Stimulated activated CD4-positive, alpha-beta T cell treated with anti-CD3 and anti-CD28 coated beads, Interleukin-2, amount 100 ng/mL, for 24 hours (primary cell): Measurements from ENCODE around the gene BAIAP2.

Source experiments
- DNase-seq, 2 donors: peaks; one replicate each; pipeline ENCODE4 v3.0.0-alpha.2; 2020

BAIAP2 gene

GRCh38 chr17:81114351-81115093 lies 79.6 kb downstream of the BAIAP2 start:
- no peak for DNase-seq

DNA sequence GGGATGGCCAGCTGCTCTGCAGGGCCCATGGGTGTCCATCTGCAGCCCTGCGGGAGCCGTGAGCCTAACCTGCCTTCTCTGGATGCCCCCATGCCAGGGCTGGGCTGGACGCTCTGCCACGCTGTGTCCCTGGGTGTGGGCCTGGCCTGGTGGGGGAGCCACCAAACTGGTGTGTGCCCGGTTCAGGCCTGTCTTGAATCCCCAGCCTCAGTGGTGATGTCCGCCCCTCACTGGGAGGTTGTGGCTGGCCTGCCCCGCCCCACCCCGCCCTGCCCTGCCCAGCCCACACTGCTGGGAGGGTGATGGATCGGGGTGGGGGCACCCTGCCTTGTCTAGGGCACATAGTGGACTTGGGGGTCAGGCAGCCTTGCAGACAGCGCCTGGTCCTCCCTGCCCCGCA lies 80.3 kb downstream of the BAIAP2 start:
- DNase-seq = no peak

DNA sequence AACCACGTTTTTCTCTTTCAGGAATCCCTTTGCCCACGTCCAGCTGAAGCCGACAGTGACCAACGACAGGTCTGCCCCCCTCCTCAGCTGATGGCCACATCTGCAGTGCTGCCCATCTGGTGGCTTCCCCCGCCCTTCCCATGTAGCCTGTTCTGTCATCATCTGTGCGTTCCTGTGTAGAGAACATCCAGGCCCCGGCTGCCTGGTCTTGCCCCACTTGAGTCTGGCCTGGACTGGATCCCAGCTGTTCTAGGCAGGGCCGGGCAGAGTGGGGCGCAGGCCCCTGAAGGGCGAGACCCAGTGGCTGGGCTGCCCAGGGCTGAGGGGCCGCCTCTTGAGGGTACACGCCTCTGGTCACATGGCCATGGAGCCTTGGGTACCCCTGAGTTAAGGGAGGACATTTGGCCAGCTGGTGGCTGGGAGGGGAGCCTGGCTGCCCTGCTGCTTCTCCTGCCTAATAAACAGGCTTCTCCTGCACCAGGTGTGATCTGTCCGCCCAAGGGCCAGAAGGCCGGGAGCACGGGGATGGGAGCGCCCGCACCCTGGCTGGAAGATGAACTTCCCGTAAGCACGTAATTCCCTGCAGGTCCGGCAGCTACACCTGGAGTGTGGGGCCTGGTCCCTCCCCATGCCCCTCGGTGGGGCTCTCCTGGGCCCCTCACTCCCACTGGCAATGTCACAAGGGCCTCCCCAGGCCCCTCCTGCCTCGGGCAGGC lies 81.0 kb downstream of the BAIAP2 start:
- DNase-seq = no peak

- no peak for DNase-seq
These were observed 81.8 kb downstream of the BAIAP2 start for GRCh38 chr17:81116704-81117103.

- no peak for DNase-seq
These were observed 82.8 kb downstream of the BAIAP2 start for GRCh38 chr17:81117672-81118198.

- DNase-seq = no peak
These were observed 83.6 kb downstream of the BAIAP2 start for GRCh38 chr17:81118308-81119221.

DNA sequence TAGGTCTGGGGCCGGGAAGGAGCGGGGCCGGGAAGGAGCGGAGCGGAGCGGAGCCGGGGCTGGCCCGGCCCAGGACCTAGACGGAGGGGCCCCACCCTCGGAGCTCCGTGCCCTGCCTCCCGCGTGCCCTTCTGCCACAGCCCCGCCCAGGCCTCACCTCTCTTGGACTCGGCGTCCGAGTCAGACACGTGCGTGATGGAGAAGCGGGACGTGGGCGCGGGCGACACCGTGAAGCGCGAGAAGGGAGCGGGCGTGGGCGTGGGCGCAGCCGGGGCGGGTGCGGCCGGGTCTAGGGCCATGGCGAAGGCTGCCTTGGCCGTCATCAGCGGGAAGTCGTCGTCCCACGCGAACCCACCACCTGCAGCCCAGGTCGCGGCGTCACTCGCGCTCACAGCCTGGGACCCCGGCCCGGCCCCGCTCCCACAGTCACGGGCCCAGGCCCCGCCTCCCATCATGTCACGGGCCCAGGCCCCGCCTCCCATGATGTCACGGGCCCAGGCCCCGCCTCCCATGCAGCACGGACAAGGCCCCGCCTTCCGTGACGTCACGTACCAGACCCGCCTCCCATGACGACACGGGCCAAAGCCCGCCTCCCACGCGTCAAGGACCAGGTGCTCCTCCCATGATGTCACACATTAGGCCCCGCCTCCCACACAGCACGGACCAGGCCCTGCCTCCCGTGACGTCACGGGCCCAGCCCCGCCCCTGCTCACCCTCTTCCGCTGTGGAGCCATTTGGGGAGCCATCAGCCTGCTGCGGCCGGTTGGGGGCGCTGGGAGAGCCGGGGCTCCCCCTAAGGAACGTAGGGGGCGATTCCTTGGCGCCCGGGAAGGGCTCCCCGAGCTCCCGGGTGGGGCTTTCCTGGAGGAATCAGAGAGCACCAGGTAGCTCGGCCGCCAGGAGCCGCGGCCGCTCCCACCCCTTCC lies 84.5 kb downstream of the BAIAP2 start:
- DNase-seq = peak; percentile 85 to 87

GRCh38 chr17:81120149-81120484 lies 85.2 kb downstream of the BAIAP2 start:
- no peak for DNase-seq

DNA sequence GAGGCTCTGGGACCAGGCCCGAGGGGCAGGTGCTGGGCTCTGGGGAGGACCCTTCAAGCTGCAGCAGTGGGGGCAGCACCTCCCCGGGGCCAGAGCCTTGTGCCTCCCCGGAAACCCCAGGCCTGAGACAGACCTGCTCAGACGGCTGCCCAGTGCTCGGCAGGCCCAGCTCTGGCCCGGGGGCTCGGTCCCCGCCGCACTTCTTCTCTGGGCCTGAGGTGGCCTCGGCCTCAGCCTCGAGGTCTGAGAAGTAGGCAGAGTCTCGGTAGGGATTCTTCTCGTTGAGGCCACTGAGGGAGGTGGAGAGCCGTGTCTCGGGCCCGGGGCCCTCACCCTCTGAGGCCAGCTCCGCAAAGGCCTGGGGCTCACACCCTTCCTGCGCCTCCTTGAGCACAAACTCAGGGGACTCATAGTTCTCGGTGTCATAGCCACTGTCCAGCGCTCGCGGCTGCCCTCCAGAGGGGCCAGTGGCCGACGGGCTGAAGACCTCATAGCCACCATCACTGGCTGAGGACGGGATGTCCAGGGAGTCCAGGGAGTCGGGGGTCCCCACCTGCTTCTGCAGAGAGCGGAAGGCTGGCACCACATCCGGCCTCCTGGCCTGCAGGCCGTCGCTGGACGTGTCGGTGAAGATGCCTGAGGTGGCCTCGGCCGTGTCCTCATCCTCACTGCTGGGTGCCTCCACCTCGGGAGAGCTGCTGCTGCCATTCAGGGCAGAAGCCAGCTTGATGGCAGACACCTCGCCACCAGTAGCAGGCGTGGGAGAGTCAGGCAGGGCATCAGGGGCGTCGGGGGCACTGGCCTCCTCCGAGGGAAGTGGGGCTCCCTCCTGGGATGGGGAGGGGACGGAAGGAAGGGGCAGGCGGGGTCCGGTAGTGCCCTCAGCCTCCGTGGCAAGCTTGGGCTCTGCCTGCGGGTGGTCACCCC lies 86.0 kb downstream of the BAIAP2 start:
- no peak for DNase-seq

DNA sequence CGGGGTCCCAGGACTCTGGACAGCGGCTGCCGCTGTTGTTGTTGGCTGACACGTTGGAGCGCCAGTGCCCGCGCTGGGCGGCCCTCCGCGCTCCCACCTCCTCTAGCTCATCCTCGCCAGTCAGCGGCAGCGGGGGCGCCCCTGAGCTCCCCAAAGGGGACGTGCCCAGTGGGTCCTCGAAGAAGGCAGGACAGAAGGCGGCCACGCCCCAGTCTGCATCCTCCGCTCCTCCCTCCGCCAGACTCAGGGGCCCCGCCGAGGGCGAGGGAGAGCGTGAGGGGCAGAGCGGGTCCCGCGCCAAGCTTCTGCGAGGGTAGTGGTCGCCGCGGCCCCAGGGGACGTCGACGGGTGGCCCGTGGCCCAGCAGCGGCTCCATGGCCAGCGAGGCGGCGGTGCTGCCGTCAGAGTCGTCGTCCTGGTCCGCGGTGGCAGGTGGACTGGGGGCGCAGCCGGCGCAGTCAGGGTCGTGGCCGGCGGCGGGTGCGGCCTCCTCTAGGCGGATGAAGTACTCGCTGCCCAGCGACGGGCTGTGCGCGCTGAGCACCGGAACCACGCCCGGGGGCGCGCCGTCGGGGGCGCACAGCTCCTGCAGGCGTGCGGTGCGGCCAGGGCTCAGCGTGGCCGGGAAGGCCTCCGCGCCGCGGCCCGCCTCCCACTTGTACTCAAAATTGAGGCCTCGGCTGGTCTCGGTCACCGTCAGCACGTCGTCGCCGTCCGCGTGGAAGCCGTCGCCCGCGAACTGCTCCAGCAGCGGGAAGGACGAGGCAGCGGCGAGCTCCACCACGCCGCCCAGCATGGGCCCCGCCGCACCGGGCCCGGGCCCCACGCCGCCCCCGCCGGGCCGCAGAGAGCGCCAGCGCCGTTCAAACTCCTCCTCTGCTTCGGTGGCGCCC lies 87.1 kb downstream of the BAIAP2 start:
- DNase-seq = no peak

DNA sequence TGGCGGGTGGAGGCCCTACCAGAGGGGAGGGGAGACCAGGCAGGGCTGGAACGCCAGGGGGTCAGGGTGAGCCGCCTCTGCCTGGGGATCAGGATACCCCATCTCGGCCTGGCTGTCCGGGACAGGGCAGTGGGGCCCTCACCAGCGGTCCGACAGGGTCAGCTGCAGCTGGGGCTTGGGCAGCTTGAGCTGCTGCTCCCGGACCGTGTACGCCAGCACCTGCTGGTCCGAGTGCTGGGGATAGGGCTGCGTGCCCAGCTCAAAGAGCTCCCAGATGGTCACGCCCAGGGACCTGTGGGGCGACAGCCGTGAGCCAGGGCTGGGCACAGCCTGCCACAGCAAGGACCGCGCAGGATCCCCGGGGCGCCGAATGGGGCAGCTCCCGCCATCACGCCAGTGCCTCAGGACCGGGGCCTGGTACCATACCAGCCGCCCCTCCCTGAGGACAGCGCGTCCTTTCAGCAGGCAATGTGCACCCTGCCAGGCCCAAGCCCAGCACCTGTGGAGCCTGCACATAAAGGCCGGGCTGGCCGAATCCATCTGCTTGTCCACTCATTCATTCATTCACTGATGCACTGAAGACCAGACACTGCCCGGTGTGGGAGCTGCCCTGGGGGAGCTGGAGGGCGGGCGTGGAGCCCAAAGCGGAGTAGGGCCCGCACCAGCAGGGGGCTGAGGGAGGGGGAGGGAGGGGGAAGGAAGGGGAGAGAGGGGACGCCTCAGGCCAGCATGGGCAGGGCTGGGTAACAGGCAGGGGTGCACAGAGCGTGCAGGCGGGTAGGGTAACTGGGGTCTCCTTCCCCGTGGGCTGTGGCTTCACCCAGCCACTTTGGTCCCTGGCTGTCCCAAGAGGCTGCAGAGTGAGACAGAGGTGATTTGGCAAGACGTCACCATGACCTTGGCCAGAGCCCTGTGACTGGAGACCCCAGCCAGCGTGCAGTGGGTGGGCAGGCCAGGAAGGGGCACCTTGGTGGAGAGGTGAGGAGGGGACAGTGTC lies 88.4 kb downstream of the BAIAP2 start:
- no peak for DNase-seq

DNA sequence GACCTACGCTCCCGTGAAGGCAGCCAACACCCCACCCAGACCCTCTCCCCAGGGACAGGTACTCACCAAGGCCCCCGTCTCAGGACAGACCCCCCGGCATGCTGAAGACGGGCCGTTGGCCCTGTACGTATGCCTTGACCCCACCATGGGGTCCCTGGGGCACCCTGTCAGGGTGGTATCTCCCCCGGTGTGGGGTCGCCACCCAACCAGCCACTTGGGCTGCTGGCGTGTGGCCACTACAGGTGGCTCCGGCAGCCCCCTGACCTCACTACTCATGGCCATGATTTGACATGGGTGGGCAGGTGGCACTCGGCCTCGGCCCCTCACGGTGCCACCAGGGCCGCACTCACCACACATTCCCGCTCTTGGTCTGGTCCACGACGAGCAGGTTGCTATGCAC lies 89.4 kb downstream of the BAIAP2 start:
- DNase-seq = no peak

DNA sequence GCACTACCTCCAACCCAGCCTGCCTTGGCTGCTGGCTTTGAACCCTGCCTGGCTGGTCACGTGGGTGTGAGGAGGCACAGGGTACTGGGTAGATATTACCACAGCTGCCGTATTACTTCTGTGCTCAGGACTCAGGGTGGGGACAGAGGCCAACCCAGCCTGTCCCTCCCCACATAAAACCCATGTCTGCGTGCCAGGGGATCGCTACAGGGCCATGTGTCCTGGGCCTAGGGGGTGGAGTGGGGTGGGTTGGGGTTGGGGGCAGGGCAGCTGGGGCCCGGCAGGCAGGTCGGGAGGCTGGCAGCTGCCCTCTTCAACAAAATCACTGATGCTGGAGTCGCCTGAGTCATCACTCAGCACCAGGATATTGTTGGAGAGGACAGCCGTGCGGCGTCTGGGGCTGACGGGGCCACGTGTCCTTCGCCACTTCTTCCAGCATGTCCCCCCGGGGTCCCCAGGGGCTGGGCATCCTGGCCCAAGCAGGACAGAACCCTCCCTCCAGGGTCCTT lies 90.7 kb downstream of the BAIAP2 start:
- no peak for DNase-seq

DNA sequence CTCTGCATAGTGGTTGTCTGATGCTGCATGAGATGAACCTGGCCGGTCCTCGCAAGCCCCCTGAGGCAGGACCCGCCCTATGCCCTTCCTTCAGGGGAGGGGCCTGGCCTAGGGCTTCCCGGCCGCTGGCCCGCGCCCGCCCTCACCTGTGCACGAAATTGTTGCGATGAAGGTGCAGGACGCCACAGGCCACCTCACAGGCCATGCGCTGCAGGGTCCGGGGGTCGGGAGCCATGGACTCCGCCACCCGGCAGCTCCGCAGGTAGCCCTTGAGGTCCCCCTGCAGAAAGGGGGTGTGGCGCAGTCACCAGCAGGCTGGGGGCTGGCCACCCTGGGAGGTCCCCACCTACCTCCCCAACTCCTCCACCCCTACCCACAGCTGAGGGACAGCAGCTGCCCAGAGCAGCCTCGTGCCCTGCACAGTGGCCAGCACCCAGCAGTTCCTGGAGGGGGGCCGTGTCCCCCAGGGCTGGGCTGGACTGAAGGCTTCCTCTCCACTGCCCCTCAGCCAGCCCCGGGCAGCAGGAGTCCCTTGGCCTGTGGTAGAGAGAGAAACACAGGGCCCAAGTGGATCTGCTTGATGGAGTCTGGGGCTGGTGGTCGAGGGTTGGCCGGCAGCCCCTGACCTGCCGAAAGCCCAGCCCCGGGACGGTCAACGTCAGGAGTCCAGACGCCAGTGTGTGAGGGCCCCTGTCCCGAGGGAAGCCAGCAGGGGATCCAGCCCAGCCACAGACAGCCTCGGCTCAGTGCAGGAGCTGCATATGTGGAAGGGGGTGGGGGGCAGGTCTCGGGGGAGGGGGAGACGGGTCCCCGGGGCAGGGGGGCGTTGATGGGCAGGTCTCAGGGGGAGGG lies 91.6 kb downstream of the BAIAP2 start:
- DNase-seq = no peak

GRCh38 chr17:81127133-81127455 lies 92.1 kb downstream of the BAIAP2 start:
- no peak for DNase-seq

DNA sequence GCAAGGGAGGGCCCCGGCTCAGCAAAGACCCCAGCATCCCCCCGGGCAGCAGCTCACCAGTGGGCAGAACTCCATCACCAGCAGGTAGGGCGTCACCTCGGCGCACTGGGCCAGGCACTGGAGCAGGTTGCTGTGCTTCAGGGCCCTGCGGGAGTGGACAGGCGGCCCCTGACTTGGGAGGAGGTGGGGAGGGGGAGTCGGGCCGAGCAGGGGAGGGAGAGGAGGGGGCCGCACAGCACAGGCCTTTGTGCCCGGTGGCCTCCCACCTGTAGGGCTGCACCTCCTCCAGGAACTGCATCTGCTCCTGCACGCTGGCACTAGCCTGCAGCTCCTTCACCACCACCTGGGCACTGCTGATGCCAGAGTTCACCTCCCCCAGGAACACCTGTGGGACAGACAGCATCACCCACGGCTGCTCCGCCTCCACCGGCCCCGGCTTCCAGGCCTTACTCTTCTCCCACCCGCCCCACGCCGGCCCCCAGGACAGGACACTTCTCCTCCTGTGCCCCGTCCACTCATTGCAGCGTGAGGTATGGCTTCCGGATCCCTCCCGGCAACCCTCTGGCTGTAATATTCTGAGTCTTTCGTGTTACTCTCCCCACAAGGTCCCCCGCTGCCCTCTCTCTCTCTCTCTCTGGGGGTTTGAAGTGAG lies 92.7 kb downstream of the BAIAP2 start:
- DNase-seq = no peak

GRCh38 chr17:81128338-81128737 lies 93.4 kb downstream of the BAIAP2 start:
- DNase-seq = no peak
